PFSK-1 (cell line): ENCODE measurements around the gene HK3.

Experiments
- FOXP2 ChIP-seq: optimal IDR thresholded peaks from 2 replicates; pipeline ENCODE3; 2011; ENCODE audit warnings: borderline replicate concordance, control low read depth, inconsistent platforms; ENCODE audit not compliant: insufficient read depth; ENCODE audit errors: extremely low read length, extremely low read depth
- POLR2AphosphoS5 ChIP-seq: IDR thresholded peaks from 2 replicates; pipeline ENCODE4 v1.6.1; 2012; ENCODE audit warnings: low read depth, mild to moderate bottlenecking, control low read depth, low read length, moderate library complexity
- REST ChIP-seq, 2 experiments: IDR thresholded peaks; 2 replicates each; pipeline versions ENCODE4 v1.6.1 to v1.8.0; 2011 to 2012; ENCODE audit warnings: low read depth in 2 of 2, low read length in 2 of 2, control low read depth in 1 of 2, inconsistent platforms in 1 of 2, mild to moderate bottlenecking in 1 of 2, moderate library complexity in 1 of 2; ENCODE audit not compliant: insufficient read depth in 1 of 2
- SIN3A ChIP-seq: IDR thresholded peaks from 2 replicates; pipeline ENCODE4 v1.6.1; 2012; ENCODE audit warnings: mild to moderate bottlenecking, low read length, moderate library complexity, borderline replicate concordance; ENCODE audit not compliant: insufficient read depth
- TAF1 ChIP-seq: IDR thresholded peaks from 2 replicates; pipeline ENCODE4 v1.6.1; 2012; ENCODE audit warnings: low read length, control low read depth, borderline replicate concordance; ENCODE audit not compliant: insufficient read depth

- TF ChIP-seq POLR2AphosphoS5 (no peak), TAF1 (no peak), SIN3A (no peak), REST (IDR thresholded peaks at IDR 0.05; ENCODE audit: insufficient read depth in 1 of 2, low read depth in 2 of 2, low read length in 2 of 2) (no peak), FOXP2 (no peak)
Measured at GRCh38 chr5:176861276-176861675, 37.9 kb downstream of the HK3 start.
